Measurements from ENCODE around the gene CCDC187. TPM values are rescaled to one million over a fixed set of nuclear protein-coding genes. Genes with fewer than 3 reads are reported as not detected.

The CCDC187 gene
- total RNA-seq, 4 donors from 2014 or later = 0.40 to 1.1 (median 0.41) TPM; not detected in 1

GRCh38 chr9:136329636-136330405, 25.9 kb upstream of the CCDC187 start:
- DNase-seq = no peak
- H3K4me3 ChIP-seq = no peak overlapping the region
- no peaks in the 10 kb centered on the region for H3K36me3 ChIP-seq
- 78% methylated on average over 22 of the region's 23 CpGs; no CpG with 5 or more reads in 1 of the 2 donors for whole genome bisulfite sequencing, 2 donors (ENCODE audit: low coverage in 1 of 2)
- intact Hi-C loops (cut with DNase I; ENCODE audit: low total_unique reads) (loop anchor here (10.0 kb wide), 1 partner anchor 75 kb away; the partner anchor contains the start of gene SNAPC4), in situ Hi-C loops (cut with MboI; ENCODE audit: low pct_ligation_motif_present in 1 of 4, low pct_unique_long_range_greater_than_20kb in 1 of 4, low sequenced_read_pairs in 3 of 4) (no loop called here)
- H3K4me1 ChIP-seq = peaks cover 7 to 34% (median 18%) of the 10 kb centered on the region in 4 donors
- TF ChIP-seq POLR2A (IDR thresholded peaks at IDR 0.05) (no peak), EP300 (IDR thresholded peaks at IDR 0.05; ENCODE audit: low read depth) (no peak), POLR2AphosphoS5 (IDR thresholded peaks at IDR 0.05) (no peak)
- TF ChIP-seq, protein P1, sequence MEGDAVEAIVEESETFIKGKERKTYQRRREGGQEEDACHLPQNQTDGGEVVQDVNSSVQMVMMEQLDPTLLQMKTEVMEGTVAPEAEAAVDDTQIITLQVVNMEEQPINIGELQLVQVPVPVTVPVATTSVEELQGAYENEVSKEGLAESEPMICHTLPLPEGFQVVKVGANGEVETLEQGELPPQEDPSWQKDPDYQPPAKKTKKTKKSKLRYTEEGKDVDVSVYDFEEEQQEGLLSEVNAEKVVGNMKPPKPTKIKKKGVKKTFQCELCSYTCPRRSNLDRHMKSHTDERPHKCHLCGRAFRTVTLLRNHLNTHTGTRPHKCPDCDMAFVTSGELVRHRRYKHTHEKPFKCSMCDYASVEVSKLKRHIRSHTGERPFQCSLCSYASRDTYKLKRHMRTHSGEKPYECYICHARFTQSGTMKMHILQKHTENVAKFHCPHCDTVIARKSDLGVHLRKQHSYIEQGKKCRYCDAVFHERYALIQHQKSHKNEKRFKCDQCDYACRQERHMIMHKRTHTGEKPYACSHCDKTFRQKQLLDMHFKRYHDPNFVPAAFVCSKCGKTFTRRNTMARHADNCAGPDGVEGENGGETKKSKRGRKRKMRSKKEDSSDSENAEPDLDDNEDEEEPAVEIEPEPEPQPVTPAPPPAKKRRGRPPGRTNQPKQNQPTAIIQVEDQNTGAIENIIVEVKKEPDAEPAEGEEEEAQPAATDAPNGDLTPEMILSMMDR (IDR thresholded peaks at IDR 0.05) = no peak
- H3K27me3 ChIP-seq = peaks cover 28% of the 10 kb centered on the region
- H3K9me3 ChIP-seq = no peaks in the 10 kb centered on the region
- no peak overlapping the region for H3K27ac ChIP-seq

DNA sequence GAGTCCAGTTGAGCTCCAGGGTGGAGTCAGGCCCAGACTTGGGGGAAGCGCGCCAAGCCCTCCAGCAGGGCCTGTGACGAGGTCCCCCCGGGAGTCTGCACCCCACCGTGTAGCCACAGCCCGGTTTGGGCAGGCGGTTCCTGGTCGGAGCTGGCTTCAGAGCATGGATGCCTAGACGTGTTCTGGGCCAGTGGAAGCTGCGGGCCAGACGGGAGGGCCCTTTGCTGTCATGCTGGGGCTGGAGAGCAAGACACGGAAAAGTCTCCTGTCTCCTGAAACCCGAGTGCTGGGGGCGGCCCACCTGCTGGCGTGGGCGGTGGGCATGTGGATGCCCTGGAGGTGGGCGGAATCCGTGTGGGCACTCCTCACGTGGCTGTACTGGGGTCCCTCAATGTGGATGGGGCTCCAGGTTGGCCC, 25.3 kb upstream of the CCDC187 start:
- DNase-seq = no peak
- WGBS, 2 donors (ENCODE audit: low coverage in 1 of 2) = 73% methylated on average over 18 of the region's 19 CpGs; no CpG with 5 or more reads in 1 of the 2 donors
- Histone ChIP-seq H3K36me3 (no peaks in the 10 kb centered on the region), H3K27me3 (peaks cover 28% of the 10 kb centered on the region), H3K4me3 (peak overlapping the region in 1 of 4 donors; percentile 59), H3K4me1 (peaks cover 7 to 34% (median 18%) of the 10 kb centered on the region in 4 donors), H3K27ac (peak overlapping the region in 2 of 4 donors; percentile 71 to 73), H3K9me3 (no peaks in the 10 kb centered on the region)
- intact Hi-C loops (cut with DNase I; ENCODE audit: low total_unique reads) = no loop called here
- TF ChIP-seq POLR2AphosphoS5 (IDR thresholded peaks at IDR 0.05) = no peak
- TF ChIP-seq POLR2A (IDR thresholded peaks at IDR 0.05) = no peak
- TF ChIP-seq EP300 (IDR thresholded peaks at IDR 0.05; ENCODE audit: low read depth) = no peak
- TF ChIP-seq, protein P1 (IDR thresholded peaks at IDR 0.05) = no peak
- in situ Hi-C loops (cut with MboI; ENCODE audit: low pct_ligation_motif_present in 1 of 4, low pct_unique_long_range_greater_than_20kb in 1 of 4, low sequenced_read_pairs in 3 of 4) = no loop called here

- Histone ChIP-seq H3K9me3 (no peaks in the 10 kb centered on the region), H3K4me1 (peaks cover 7 to 34% (median 18%) of the 10 kb centered on the region in 4 donors), H3K4me3 (peak overlapping the region in 2 of 4 donors; percentile 50 to 59), H3K36me3 (no peaks in the 10 kb centered on the region), H3K27me3 (peaks cover 28% of the 10 kb centered on the region), H3K27ac (peak overlapping the region; percentile 71 to 80 (median 76))
- WGBS, 2 donors (ENCODE audit: low coverage in 1 of 2) = 40% methylated on average over 15 of the region's 15 CpGs; no CpG with 5 or more reads in 1 of the 2 donors
- TF ChIP-seq POLR2AphosphoS5 (IDR thresholded peaks at IDR 0.05) (no peak), EP300 (IDR thresholded peaks at IDR 0.05; ENCODE audit: low read depth) (no peak), POLR2A (IDR thresholded peaks at IDR 0.05) (no peak)
- TF ChIP-seq, protein P1 (IDR thresholded peaks at IDR 0.05) = no peak
- intact Hi-C loops (cut with DNase I; ENCODE audit: low total_unique reads) = no loop called here
- in situ Hi-C loops (cut with MboI; ENCODE audit: low pct_ligation_motif_present in 1 of 4, low pct_unique_long_range_greater_than_20kb in 1 of 4, low sequenced_read_pairs in 3 of 4) = no loop called here
- no peak for DNase-seq
Measured at GRCh38 chr9:136328622-136329041, 24.7 kb upstream of the CCDC187 start.

DNA sequence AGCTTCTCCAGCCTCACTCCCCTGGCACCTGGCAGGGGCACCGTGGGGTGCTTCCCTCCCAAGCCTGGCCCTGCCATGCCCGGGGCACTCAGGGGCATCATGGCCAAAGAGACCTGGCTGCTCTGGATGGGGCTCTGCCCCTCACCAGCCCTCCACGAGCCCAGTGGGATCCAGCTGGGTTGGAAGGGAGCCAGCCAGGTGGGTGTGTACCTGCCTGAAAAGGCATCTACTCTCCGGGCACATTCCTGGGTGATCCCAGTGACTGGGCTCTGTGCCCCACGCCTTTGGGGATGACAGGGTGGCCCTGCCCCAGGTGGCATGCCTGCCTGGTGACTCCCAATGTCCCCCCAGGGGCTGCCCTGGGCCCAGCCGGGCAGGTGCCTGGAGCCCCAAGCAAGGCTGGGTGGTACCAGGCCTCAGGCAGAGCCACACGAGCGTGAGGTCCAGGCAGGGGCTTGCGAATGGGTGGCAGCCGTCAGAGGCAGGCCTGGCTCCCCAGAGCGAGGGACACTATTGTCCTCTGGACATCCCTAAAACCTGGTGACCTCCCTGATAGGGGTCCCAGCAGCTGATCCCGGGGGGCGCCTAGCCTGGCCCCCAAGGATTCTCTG, 24.2 kb upstream of the CCDC187 start:
- Histone ChIP-seq H3K9me3 (no peaks in the 10 kb centered on the region), H3K4me3 (peak overlapping the region; percentile 45 to 82 (median 54)), H3K36me3 (no peaks in the 10 kb centered on the region), H3K27ac (peak overlapping the region; percentile 71 to 80 (median 76)), H3K4me1 (peaks cover 7 to 34% (median 18%) of the 10 kb centered on the region in 4 donors), H3K27me3 (peaks cover 28% of the 10 kb centered on the region)
- no peak for TF ChIP-seq POLR2A (IDR thresholded peaks at IDR 0.05)
- TF ChIP-seq, protein P1 (IDR thresholded peaks at IDR 0.05) = no peak
- TF ChIP-seq POLR2AphosphoS5 (IDR thresholded peaks at IDR 0.05) = no peak
- no peak for TF ChIP-seq EP300 (IDR thresholded peaks at IDR 0.05; ENCODE audit: low read depth)
- in situ Hi-C loops (cut with MboI; ENCODE audit: low pct_ligation_motif_present in 1 of 4, low pct_unique_long_range_greater_than_20kb in 1 of 4, low sequenced_read_pairs in 3 of 4) = no loop called here
- DNase-seq = no peak
- intact Hi-C loops (cut with DNase I; ENCODE audit: low total_unique reads) = no loop called here
- 32% methylated on average over 6 of the region's 13 CpGs; no CpG with 5 or more reads in 1 of the 2 donors for WGBS, 2 donors (ENCODE audit: low coverage in 1 of 2)

All from transverse colon (tissue), 4 donors.